H9 (cell line): ENCODE measurements around the gene SPEF2. TPM values are rescaled to one million over a fixed set of nuclear protein-coding genes. Genes with fewer than 3 reads are reported as not detected.

Experiments
- DNase-seq: peaks from one replicate; pipeline ENCODE4 v3.0.0-alpha.2; 2017
- H2AFZ ChIP-seq: one replicate; pipeline ENCODE4 v1.6.1; 2013; ENCODE audit warnings: mild to moderate bottlenecking, low read length, control low read depth, moderate library complexity
- H2AK5ac ChIP-seq: 2 replicates; pipeline ENCODE4 v1.6.1; 2013; ENCODE audit warnings: low read length, control low read depth, mixed read lengths; ENCODE audit not compliant: insufficient read length
- H2BK120ac ChIP-seq: one replicate; pipeline ENCODE4 v1.6.1; 2013; ENCODE audit warnings: low read depth, mild to moderate bottlenecking, low read length, control low read depth, inconsistent platforms; ENCODE audit not compliant: poor library complexity, severe bottlenecking
- H2BK12ac ChIP-seq: 2 replicates; pipeline ENCODE4 v1.6.1; 2013; ENCODE audit warnings: low read length, control low read depth, mixed read lengths, low read depth; ENCODE audit not compliant: insufficient read length
- H2BK15ac ChIP-seq: 2 replicates; pipeline ENCODE4 v1.6.1; 2013; ENCODE audit warnings: low read depth, low read length, control low read depth
- H2BK20ac ChIP-seq: one replicate; pipeline ENCODE4 v1.6.1; 2013; ENCODE audit warnings: low read depth, mild to moderate bottlenecking, low read length, control low read depth, inconsistent platforms; ENCODE audit not compliant: poor library complexity, severe bottlenecking
- H2BK5ac ChIP-seq: 2 replicates; pipeline ENCODE4 v1.6.1; 2013; ENCODE audit warnings: low read length, control low read depth, mixed read lengths; ENCODE audit not compliant: insufficient read length
- H3K14ac ChIP-seq: 2 replicates; pipeline ENCODE4 v1.6.1; 2013; ENCODE audit warnings: low read length, control low read depth; ENCODE audit not compliant: insufficient read depth
- H3K18ac ChIP-seq: 2 replicates; pipeline ENCODE4 v1.6.1; 2013; ENCODE audit warnings: low read depth, mild to moderate bottlenecking, mixed read lengths, low read length, control low read depth; ENCODE audit not compliant: insufficient read length
- H3K23ac ChIP-seq: 2 replicates; pipeline ENCODE4 v1.6.1; 2013; ENCODE audit warnings: low read length, control low read depth, mixed read lengths, low read depth; ENCODE audit not compliant: insufficient read length
- H3K23me2 ChIP-seq: 2 replicates; pipeline ENCODE4 v1.6.1; 2013; ENCODE audit warnings: low read depth, mild to moderate bottlenecking, mixed read lengths, low read length, control low read depth; ENCODE audit not compliant: insufficient read length, poor library complexity, severe bottlenecking
- H3K27ac ChIP-seq: 2 replicates; pipeline ENCODE4 v1.5.1; 2013; ENCODE audit warnings: low read length, control low read depth, mixed read lengths, low read depth; ENCODE audit not compliant: insufficient read length
- H3K27me3 ChIP-seq: 2 replicates; pipeline ENCODE4 v1.6.1; 2013; ENCODE audit warnings: low read length, control low read depth, inconsistent platforms; ENCODE audit not compliant: insufficient read depth
- H3K4ac ChIP-seq: 2 replicates; pipeline ENCODE4 v1.6.1; 2013; ENCODE audit warnings: low read depth, mild to moderate bottlenecking, control low read depth, inconsistent platforms, low read length, moderate library complexity
- H3K4me1 ChIP-seq: 2 replicates; pipeline ENCODE4 v1.6.1; 2013; ENCODE audit warnings: low read length, control low read depth, inconsistent platforms; ENCODE audit not compliant: insufficient read depth
- H3K4me2 ChIP-seq: 2 replicates; pipeline ENCODE4 v1.6.1; 2013; ENCODE audit warnings: low read length, control low read depth, mixed read lengths; ENCODE audit not compliant: insufficient read length, insufficient read depth
- H3K56ac ChIP-seq: 2 replicates; pipeline ENCODE4 v1.6.1; 2013; ENCODE audit warnings: low read depth, mild to moderate bottlenecking, mixed read lengths, low read length, control low read depth; ENCODE audit not compliant: insufficient read length
- H3K79me1 ChIP-seq: 2 replicates; pipeline ENCODE4 v1.6.1; 2013; ENCODE audit warnings: low read depth, mild to moderate bottlenecking, moderate library complexity, low read length, control low read depth, inconsistent platforms; ENCODE audit not compliant: insufficient read depth, poor library complexity, severe bottlenecking
- H3K79me2 ChIP-seq: 2 replicates; pipeline ENCODE4 v1.6.1; 2013; ENCODE audit warnings: low read length, control low read depth, inconsistent platforms; ENCODE audit not compliant: insufficient read depth
- H3K9ac ChIP-seq: 2 replicates; pipeline ENCODE4 v1.6.1; 2013; ENCODE audit warnings: low read length, control low read depth, mixed read lengths; ENCODE audit not compliant: insufficient read length; ENCODE audit errors: extremely low read depth
- H3K9me3 ChIP-seq: one replicate; pipeline ENCODE4 v1.6.1; 2013; ENCODE audit warnings: low read depth, low read length, inconsistent platforms; ENCODE audit not compliant: control insufficient read depth
- H3T11ph ChIP-seq: one replicate; pipeline ENCODE4 v1.6.1; 2013; ENCODE audit warnings: mild to moderate bottlenecking, low read length, control low read depth, inconsistent platforms
- H4K20me1 ChIP-seq: one replicate; pipeline ENCODE4 v1.6.1; 2013; ENCODE audit not compliant: control insufficient read depth, insufficient read length, insufficient read depth
- H4K5ac ChIP-seq: 2 replicates; pipeline ENCODE4 v1.6.1; 2013; ENCODE audit warnings: low read depth, mild to moderate bottlenecking, mixed read lengths, low read length, control low read depth; ENCODE audit not compliant: insufficient read length
- H4K8ac ChIP-seq: replicated peaks from 2 replicates; pipeline ENCODE4 v1.6.1; 2013; ENCODE audit warnings: low read length, control low read depth, mixed read lengths, low read depth; ENCODE audit not compliant: insufficient read length
- H4K91ac ChIP-seq: 2 replicates; pipeline ENCODE4 v1.6.1; 2013; ENCODE audit warnings: low read depth, mild to moderate bottlenecking, moderate library complexity, mixed read lengths, low read length, control low read depth; ENCODE audit not compliant: insufficient read length
- H3K27ac Mint-ChIP-seq, 3 experiments: 2 replicates in 2 of 3; 3 replicates in 1 of 3; pipeline ENCODE4 v1.8.0; 2020 to 2021; ENCODE audit warnings: mixed read lengths in 3 of 3, mild to moderate bottlenecking in 1 of 3, moderate library complexity in 1 of 3
- H3K27me3 Mint-ChIP-seq: 2 replicates; pipeline ENCODE4 v1.8.0; 2021; ENCODE audit warnings: low read depth, mild to moderate bottlenecking, moderate library complexity, mixed read lengths
- H3K36me3 Mint-ChIP-seq, 3 experiments: 2 replicates in 2 of 3; 3 replicates in 1 of 3; pipeline ENCODE4 v1.8.0; 2020 to 2021; ENCODE audit warnings: low read depth in 3 of 3, mixed read lengths in 3 of 3; ENCODE audit not compliant: insufficient read depth in 1 of 3
- H3K4me1 Mint-ChIP-seq, 2 experiments: 2 replicates each; pipeline ENCODE4 v1.8.0; 2020; ENCODE audit warnings: mixed read lengths in 2 of 2
- H3K4me3 Mint-ChIP-seq, 2 experiments: 2 replicates in 1 of 2; 3 replicates in 1 of 2; pipeline ENCODE4 v1.8.0; 2020 to 2021; ENCODE audit warnings: mild to moderate bottlenecking in 2 of 2, mixed read lengths in 2 of 2, moderate library complexity in 1 of 2
- H3K9me3 Mint-ChIP-seq, 2 experiments: 2 replicates in 1 of 2; 3 replicates in 1 of 2; pipeline ENCODE4 v1.8.0; 2020; ENCODE audit warnings: mild to moderate bottlenecking in 2 of 2, mixed read lengths in 2 of 2, moderate library complexity in 1 of 2
- CTCF ChIP-seq: fragments of 200-600 bp; sonication (generic); conservative IDR thresholded peaks from 3 replicates; pipeline ENCODE4 v1.8.0; 2021; ENCODE audit warnings: antibody characterized with exemption, mild to moderate bottlenecking
- total RNA-seq: library from RNA; stranded (reverse); gene quantifications from 2 replicates; pipeline ENCODE4 v1.2.1, GENCODE V29; 2021

The SPEF2 gene
- total RNA-seq, 1 experiment from 2014 or later, result 1.0 TPM

DNA sequence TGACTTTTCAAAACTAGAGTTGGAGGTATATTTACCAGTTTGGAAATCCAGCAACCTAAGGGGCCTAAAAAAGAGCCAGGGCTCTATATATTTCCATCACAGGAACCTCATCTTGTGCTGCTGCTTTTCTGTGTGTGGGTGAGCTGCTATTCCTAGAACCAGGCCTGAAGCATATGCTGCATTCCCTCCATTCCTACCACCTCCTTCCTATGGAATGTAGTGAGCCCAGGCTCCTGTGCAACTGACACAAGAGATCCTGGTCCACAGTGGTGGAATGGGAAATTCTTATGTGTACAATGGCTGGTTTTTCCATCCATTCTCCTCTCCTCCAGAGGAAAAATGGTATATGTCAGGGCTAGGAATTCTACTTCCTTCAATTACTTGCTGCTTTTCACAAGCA is 39.1 kb downstream of the SPEF2 start:
- no peak overlapping the region for H2BK120ac ChIP-seq
- H2AK5ac ChIP-seq, result no peak overlapping the region
- H2BK15ac ChIP-seq, result no peak overlapping the region
- no peak overlapping the region for H4K8ac ChIP-seq
- Mint-ChIP-seq H3K4me3 (no peak overlapping the region), H3K9me3 (no peaks in the 10 kb centered on the region), H3K27me3 (peaks cover 2% of the 10 kb centered on the region), H3K27ac (no peak overlapping the region), H3K36me3 (no peaks in the 10 kb centered on the region), H3K4me1 (peaks cover 13 to 17% of the 10 kb centered on the region in 2 experiments)
- no peaks in the 10 kb centered on the region for H3K27me3 ChIP-seq
- H4K20me1 ChIP-seq, result no peaks in the 10 kb centered on the region
- no peak overlapping the region for H4K5ac ChIP-seq
- no peaks in the 10 kb centered on the region for H3K9me3 ChIP-seq
- no peak overlapping the region for H3K9ac ChIP-seq
- no peak overlapping the region for H3K4me2 ChIP-seq
- H3K23me2 ChIP-seq, result no peaks in the 10 kb centered on the region
- H2BK12ac ChIP-seq, result no peak overlapping the region
- no peak overlapping the region for H3K14ac ChIP-seq
- H2BK20ac ChIP-seq, result no peak overlapping the region
- TF ChIP-seq CTCF, result no peak
- H2BK5ac ChIP-seq, result no peak overlapping the region
- no peaks in the 10 kb centered on the region for H3K79me1 ChIP-seq
- no peaks in the 10 kb centered on the region for H3K79me2 ChIP-seq
- H4K91ac ChIP-seq, result no peak overlapping the region
- peak; percentile 38 for DNase-seq
- no peak overlapping the region for H3K56ac ChIP-seq
- no peak overlapping the region for H3K18ac ChIP-seq
- H3T11ph ChIP-seq, result no peak overlapping the region
- H2AFZ ChIP-seq, result no peak overlapping the region
- no peak overlapping the region for H3K23ac ChIP-seq
- H3K4ac ChIP-seq, result no peak overlapping the region
- H3K4me1 ChIP-seq, result no peaks in the 10 kb centered on the region; the same call in 1 of the 2 replicates
- H3K27ac ChIP-seq, result no peak overlapping the region
